Mucosa of gallbladder (tissue), 1 donor: ENCODE results near the gene PPP1R27. TPM values are rescaled to one million over a fixed set of nuclear protein-coding genes. Genes with fewer than 3 reads are reported as not detected.

ENCODE experiments used
- DNase-seq: peaks from one replicate; pipeline ENCODE4 v3.0.0-alpha.2; 2020; ENCODE audit warnings: low spot score
- total RNA-seq: library from RNA; stranded (reverse); gene quantifications from one replicate; pipeline ENCODE4 v1.2.1, GENCODE V29; 2021
- donor health status: DM: no; HTN: no; CAD: no.

Gene PPP1R27
- total RNA-seq, 1 donor from 2014 or later, result not detected

GRCh38 chr17:81805707-81806460 lies 29.0 kb downstream of the PPP1R27 start:
- no peak for DNase-seq

GRCh38 chr17:81804559-81805399 lies 30.1 kb downstream of the PPP1R27 start:
- DNase-seq, result no peak

DNA sequence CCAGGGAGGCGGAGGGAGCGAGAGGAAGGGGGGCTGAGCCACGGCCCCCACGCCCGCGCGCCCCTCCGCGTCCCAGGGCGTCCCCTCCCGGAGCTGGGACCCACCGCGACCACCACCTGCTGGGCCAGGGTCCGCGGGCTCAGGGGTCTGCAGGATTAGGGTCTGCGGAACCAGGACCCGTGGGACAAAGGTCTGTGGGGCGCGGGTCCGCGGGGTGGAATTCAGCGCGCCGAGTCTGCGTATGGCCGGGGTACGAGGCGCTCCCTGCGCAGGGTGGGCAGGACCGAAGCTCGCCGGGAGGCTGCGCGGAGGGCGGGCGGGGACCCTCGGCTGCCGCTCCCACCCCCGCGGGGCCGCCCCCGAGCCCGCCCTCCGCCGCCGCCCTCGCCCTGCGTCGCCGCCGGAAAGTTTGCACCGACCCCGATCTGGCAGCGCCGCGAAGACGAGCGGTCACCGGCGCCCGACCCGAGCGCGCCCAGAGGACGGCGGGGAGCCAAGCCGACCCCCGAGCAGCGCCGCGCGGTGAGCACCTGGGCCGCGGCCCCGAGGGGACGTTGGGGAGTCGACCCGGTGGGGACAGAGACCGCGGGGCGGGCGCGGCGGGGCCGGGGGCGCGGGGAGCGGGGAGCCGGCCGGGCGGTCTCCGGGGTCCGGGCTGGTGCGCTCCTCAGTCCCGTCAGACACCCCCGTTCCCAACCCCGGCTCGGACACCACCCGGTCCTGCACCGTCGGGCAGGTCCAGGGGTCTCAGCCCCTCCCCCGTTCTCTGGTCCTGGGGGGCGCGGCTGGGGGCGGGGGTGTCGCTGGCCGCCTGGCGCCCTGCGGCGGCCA lies 30.9 kb downstream of the PPP1R27 start, which contains the start of gene GCGR:
Gene GCGR (plus strand): TSS at position 423 of the 831 bp plus-strand sequence. CDS start 4,869 bp downstream, outside the sequence.
- DNase-seq, result no peak

DNA sequence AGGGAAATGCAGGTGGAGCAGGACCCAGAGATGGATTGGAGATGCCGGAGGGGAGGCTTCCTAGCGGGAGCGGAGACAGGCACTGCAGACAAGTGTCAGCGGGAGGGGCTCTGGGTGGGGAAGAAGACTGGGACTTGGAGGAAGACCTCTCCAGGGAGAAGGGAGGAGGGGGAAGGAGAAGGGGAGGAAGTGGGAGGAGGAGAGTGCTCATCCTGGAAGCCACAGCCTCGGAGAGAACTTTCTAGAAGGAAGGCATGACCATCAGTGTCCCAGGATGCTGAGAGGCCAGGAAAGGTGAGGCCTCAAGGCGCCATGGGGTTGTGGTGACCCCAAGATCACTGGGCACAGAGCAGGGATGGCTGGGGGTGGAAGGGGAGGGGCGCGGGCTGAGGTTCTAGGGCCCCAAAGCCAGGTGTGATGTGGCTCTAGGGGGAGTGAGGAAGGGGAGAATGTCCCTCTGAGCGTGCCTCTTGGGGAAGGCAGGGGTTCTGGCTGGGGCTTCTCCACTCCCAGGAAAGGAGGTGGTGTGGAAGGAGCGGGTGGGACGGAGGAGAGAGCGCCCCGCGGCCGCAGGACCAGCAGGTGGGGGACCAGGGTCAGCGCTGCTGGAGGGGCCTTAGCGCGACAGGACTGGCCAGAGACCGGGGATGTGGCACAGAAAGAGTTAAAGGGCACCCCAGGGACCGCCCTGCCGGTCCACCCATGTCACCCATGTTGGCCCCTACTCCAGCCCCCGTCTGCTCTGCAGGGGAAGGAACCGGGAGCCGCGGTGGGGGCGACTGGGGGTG lies 31.8 kb downstream of the PPP1R27 start:
- no peak for DNase-seq

- no peak for DNase-seq
Observed at GRCh38 chr17:81802048-81802758, 32.6 kb downstream of the PPP1R27 start.

DNA sequence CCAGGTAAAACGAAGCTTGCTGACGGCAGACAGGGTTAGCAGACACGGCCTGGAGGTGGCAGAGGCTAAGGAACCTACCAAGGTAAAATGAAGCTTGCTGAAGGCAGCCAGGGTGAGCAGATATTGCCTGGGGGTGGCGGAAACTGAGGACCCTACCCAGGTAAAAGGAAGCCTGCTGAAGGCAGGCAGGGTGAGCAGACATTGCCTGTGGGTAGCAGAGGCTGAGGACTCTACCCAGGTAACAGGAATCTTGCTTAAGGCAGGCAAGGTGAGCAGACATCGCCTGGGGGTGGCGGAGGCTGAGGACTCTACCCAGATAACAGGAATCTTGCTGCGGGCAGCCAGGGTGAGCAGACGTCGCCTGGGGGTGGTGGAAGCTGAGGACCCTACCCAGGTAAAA lies 33.5 kb downstream of the PPP1R27 start:
- no peak for DNase-seq

- DNase-seq, result no peak
Observed at GRCh38 chr17:81794509-81794908, 40.3 kb downstream of the PPP1R27 start.

DNA sequence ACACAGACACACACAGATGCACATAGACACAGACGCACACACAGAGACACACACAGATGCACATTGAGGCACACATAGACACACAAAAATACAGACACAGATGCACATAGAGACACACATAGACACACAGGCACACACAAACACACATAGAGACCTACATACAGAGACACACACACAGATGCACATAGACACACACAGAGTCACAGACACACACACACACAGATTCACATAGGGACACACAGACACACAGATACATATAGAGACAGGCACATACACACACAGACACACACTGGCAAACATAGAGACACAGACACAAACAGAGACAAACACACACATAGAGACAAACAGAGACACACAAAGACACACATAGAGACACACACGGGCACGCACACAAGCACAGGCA lies 40.8 kb downstream of the PPP1R27 start:
- no peak for DNase-seq

DNA sequence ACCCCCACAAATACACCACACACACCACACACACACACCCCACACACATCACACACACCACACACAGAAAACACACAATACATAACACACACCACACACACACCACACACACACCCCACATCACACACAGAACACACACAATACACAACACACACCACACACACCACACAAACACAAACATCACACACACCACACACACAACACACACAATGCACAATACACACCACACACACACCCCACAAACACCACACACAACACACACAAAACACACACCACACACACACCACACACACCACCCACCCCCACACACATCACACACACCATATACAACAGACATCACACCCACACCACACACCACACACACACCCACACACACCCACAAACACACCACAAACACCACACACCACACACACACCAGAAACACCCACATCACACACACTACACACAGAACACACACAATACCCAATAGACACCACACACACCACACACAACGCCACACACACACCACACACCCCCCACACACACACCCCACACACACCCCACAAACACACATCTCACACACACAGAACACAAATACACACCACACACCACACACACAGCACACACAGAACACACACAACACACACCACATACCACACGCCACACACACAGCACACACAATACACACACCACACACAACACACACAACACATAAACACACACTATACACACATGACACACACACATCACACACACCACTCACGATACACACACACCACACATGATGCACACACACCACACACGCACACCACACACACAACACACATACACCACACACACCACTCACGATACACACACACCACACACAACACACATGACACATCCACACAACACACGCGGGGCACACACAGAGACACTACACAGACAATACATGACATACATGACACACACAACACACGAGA lies 41.9 kb downstream of the PPP1R27 start:
- no peak for DNase-seq

Other genes starting within 250 kb of the PPP1R27 start
- 79.4 TPM for gene NPLOC4, start 197.9 kb downstream of the PPP1R27 start, total RNA-seq
- 1.6 TPM for gene TSPAN10, start 197.9 kb downstream of the PPP1R27 start, total RNA-seq
- gene PDE6G, start 178.5 kb downstream of the PPP1R27 start, total RNA-seq, result 0.32 TPM
- 38.4 TPM for gene OXLD1, start 168.4 kb downstream of the PPP1R27 start, total RNA-seq
- 20.3 TPM for gene CCDC137, start 168.3 kb downstream of the PPP1R27 start, total RNA-seq
- gene ARL16, start 151.3 kb downstream of the PPP1R27 start, total RNA-seq, result 37.6 TPM
- 137 TPM for gene HGS, start 151.0 kb downstream of the PPP1R27 start, total RNA-seq
- 48.6 TPM for gene MRPL12, start 131.7 kb downstream of the PPP1R27 start, total RNA-seq
- gene SLC25A10, start 122.8 kb downstream of the PPP1R27 start, total RNA-seq, result 34.1 TPM
- gene GCGR, start 30.9 kb downstream of the PPP1R27 start, total RNA-seq, result 0.20 TPM
- 85.3 TPM for gene MCRIP1, start 1.8 kb downstream of the PPP1R27 start, total RNA-seq
- gene P4HB, start 25.5 kb upstream of the PPP1R27 start, total RNA-seq, result 611 TPM
- gene ARHGDIA, start 36.3 kb upstream of the PPP1R27 start, total RNA-seq, result 340 TPM
- gene ALYREF, start 56.5 kb upstream of the PPP1R27 start, total RNA-seq, result 48.1 TPM
- 124 TPM for gene ANAPC11, start 56.7 kb upstream of the PPP1R27 start, total RNA-seq
- 0.55 TPM for gene NPB, start 67.2 kb upstream of the PPP1R27 start, total RNA-seq
- gene PCYT2, start 76.3 kb upstream of the PPP1R27 start, total RNA-seq, result 66.0 TPM
- 58.1 TPM for gene SIRT7, start 83.1 kb upstream of the PPP1R27 start, total RNA-seq
- gene MAFG, start 92.7 kb upstream of the PPP1R27 start, total RNA-seq, result 31.6 TPM
- 12.6 TPM for gene PYCR1, start 102.2 kb upstream of the PPP1R27 start, total RNA-seq
- not detected for gene MYADML2, start 112.2 kb upstream of the PPP1R27 start, total RNA-seq
- 1.3 TPM for gene NOTUM, start 126.1 kb upstream of the PPP1R27 start, total RNA-seq
- 45.4 TPM for gene ASPSCR1, start 142.6 kb upstream of the PPP1R27 start, total RNA-seq
- 43.4 TPM for gene CENPX, start 187.8 kb upstream of the PPP1R27 start, total RNA-seq
- gene LRRC45, start 188.3 kb upstream of the PPP1R27 start, total RNA-seq, result 26.4 TPM
- gene RAC3, start 196.6 kb upstream of the PPP1R27 start, total RNA-seq, result 8.9 TPM
- gene DCXR, start 202.6 kb upstream of the PPP1R27 start, total RNA-seq, result 102 TPM
- 51.6 TPM for gene RFNG, start 216.8 kb upstream of the PPP1R27 start, total RNA-seq
- gene GPS1, start 216.8 kb upstream of the PPP1R27 start, total RNA-seq, result 107 TPM
- 92.4 TPM for gene DUS1L, start 230.8 kb upstream of the PPP1R27 start, total RNA-seq